BLaER1 treated with 17β-estradiol and CSF1 and Interleukin-3, amounts not matched to agents 10 nM and 100 nM (cell line): Measurements from ENCODE around the gene GRAMD2B.

Source experiments
- H3K27ac ChIP-seq, 11 experiments: shearing (Covaris generic); formaldehyde crosslinking; 2 replicates each; pipeline ENCODE4 v1.8.1; 2022
- H3K27me3 ChIP-seq, 11 experiments: shearing (Covaris generic); formaldehyde crosslinking; 2 replicates each; pipeline ENCODE4 v1.8.1; 2022
- H3K36me3 ChIP-seq, 11 experiments: shearing (Covaris generic); formaldehyde crosslinking; 2 replicates each; pipeline ENCODE4 v1.8.1; 2022
- H3K4me1 ChIP-seq, 10 experiments: shearing (Covaris generic); formaldehyde crosslinking; 2 replicates each; pipeline ENCODE4 v1.8.1; 2022
- H3K4me2 ChIP-seq, 11 experiments: shearing (Covaris generic); formaldehyde crosslinking; 2 replicates each; pipeline ENCODE4 v1.8.1; 2022
- H3K4me3 ChIP-seq, 10 experiments: shearing (Covaris generic); formaldehyde crosslinking; 2 replicates each; pipeline ENCODE4 v1.8.1; 2022
- H3K9ac ChIP-seq, 11 experiments: shearing (Covaris generic); formaldehyde crosslinking; 2 replicates each; pipeline ENCODE4 v1.8.1; 2022
- H3K9me3 ChIP-seq, 11 experiments: shearing (Covaris generic); formaldehyde crosslinking; replicated peaks in 1 of 11; 2 replicates each; pipeline ENCODE4 v1.8.1; 2022
- H4K20me1 ChIP-seq, 11 experiments: shearing (Covaris generic); formaldehyde crosslinking; 2 replicates each; pipeline ENCODE4 v1.8.1; 2022
- Cebpa-rat ChIP-seq, 11 experiments: shearing (Covaris generic); IDR thresholded peaks; 2 replicates each; pipeline ENCODE4 v1.8.1; 2022

The GRAMD2B gene

GRCh38 chr5:126525630-126526245 is 102.5 kb downstream of the GRAMD2B start:
- Histone ChIP-seq H3K9ac (no peak overlapping the region), H3K4me2 (peak overlapping the region in 4 of 11 experiments; percentile 17 to 58 (median 36); a peak in 6 of 22 replicates)
- TF ChIP-seq Cebpa-rat (IDR thresholded peaks at IDR 0.05), result no peak

DNA sequence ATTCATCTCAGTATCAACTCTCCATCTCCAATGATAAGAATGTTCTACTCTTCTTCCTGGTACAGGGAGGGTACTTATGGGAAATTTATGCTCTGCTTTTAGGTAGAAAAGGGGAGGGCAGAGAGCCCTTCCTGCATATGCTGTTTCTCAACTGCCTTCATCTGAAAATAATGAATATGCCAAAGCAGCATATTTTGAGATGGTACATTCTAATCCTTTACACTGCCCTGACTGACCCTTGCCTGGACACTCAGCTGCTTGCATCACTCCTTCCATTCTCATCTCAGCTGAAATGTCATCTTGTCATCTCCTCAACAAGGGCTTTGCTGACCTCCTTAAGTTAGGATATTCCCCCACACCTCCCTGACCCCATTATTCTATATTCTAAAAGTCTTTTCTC is 103.3 kb downstream of the GRAMD2B start:
- Histone ChIP-seq H3K4me3 (no peak overlapping the region), H3K4me1 (peaks cover 12 to 21% (median 14%) of the 10 kb centered on the region in 10 experiments; a peak in 18 of 20 replicates), H3K27me3 (no peaks in the 10 kb centered on the region), H3K36me3 (no peaks in the 10 kb centered on the region), H3K9ac (no peak overlapping the region), H3K9me3 (peaks cover 6 to 14% (median 10%) of the 10 kb centered on the region in 11 experiments; a peak in 20 of 22 replicates), H3K4me2 (no peak overlapping the region), H4K20me1 (no peaks in the 10 kb centered on the region), H3K27ac (no peak overlapping the region)
- TF ChIP-seq Cebpa-rat (IDR thresholded peaks at IDR 0.05), result no peak

More at GRCh38 chr5:126525630-126526245, 102.5 kb downstream of the GRAMD2B start:
- Histone ChIP-seq H3K27me3 (no peaks in the 10 kb centered on the region), H3K36me3 (no peaks in the 10 kb centered on the region), H3K4me3 (no peak overlapping the region; a peak in 1 of 20 replicates), H3K27ac (no peak overlapping the region), H4K20me1 (no peaks in the 10 kb centered on the region), H3K4me1 (peaks cover 12 to 19% (median 14%) of the 10 kb centered on the region in 10 experiments; a peak in 18 of 20 replicates), H3K9me3 (peaks cover 6 to 14% (median 10%) of the 10 kb centered on the region in 11 experiments; a peak in 20 of 22 replicates)

DNA sequence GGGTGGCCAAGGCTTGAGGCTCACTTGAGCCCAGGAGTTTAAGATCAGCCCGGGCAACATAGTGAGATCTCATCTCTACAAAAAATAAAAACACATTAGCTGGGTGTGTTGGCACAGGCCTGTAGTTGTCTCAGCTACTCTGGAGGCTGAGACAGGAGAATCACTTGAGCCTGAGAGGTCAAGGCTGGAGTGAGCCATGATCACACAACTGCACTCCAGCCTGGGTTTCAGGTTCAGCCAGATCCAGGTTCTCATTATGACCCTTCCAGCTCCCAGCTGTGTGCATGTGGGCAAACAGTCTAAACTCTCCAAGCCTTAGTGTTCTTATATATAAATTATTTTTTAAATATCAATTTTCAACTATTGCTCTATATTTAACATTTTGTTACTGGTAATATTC is 103.9 kb downstream of the GRAMD2B start:
- Histone ChIP-seq H3K9me3 (peaks cover 6 to 14% (median 10%) of the 10 kb centered on the region in 11 experiments; a peak in 20 of 22 replicates), H3K4me1 (peaks cover 12 to 28% (median 18%) of the 10 kb centered on the region in 10 experiments; a peak in 19 of 20 replicates), H3K9ac (no peak overlapping the region), H3K27me3 (no peaks in the 10 kb centered on the region), H4K20me1 (no peaks in the 10 kb centered on the region), H3K36me3 (no peaks in the 10 kb centered on the region), H3K4me3 (no peak overlapping the region), H3K4me2 (no peak overlapping the region), H3K27ac (no peak overlapping the region)
- no peak for TF ChIP-seq Cebpa-rat (IDR thresholded peaks at IDR 0.05)

GRCh38 chr5:126527892-126528291 is 104.7 kb downstream of the GRAMD2B start:
- TF ChIP-seq Cebpa-rat (IDR thresholded peaks at IDR 0.05), result no peak
- H3K27ac ChIP-seq, result no peak overlapping the region
- no peak overlapping the region for H3K4me3 ChIP-seq
- H3K4me2 ChIP-seq, result no peak overlapping the region
- H4K20me1 ChIP-seq, result no peaks in the 10 kb centered on the region
- H3K9me3 ChIP-seq, result peaks cover 6 to 14% (median 10%) of the 10 kb centered on the region in 11 experiments; a peak in 20 of 22 replicates
- H3K27me3 ChIP-seq, result no peaks in the 10 kb centered on the region
- peaks cover 12 to 29% (median 18%) of the 10 kb centered on the region in 10 experiments; a peak in 19 of 20 replicates for H3K4me1 ChIP-seq
- no peak overlapping the region for H3K9ac ChIP-seq
- no peaks in the 10 kb centered on the region for H3K36me3 ChIP-seq

DNA sequence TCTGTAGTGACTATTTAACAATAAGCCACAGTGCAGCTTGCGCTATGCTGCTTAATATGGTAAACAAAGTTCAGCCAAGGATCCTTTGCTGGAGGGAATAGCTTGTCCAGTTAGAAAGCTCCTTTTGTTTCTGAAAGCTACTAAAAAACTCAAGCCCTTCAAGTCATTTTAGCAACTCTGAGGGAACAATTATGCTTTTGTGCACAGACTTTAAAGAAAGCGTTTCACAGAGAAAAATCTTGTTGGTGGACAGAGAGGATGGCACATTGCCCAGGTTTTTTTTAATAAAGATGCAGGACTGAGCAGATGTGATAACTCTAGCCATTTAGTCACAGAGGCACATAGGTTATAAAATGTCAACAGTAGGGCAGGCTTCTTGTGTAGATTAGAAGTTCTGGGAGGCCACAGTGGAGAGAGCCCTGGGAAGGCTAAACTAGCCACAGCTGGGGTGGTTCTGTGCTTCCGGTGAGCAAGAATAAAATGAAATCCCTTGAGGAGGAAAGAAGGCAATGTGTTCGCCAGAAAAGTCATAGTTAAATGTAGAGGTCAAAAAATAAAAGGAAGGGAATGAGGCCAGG is 108.4 kb downstream of the GRAMD2B start:
- H3K9me3 ChIP-seq, result peaks cover 4 to 12% (median 6%) of the 10 kb centered on the region in 11 experiments; a peak in 16 of 22 replicates
- peaks cover 0 to 11% (median 3%) of the 10 kb centered on the region in 10 experiments; a peak in 11 of 20 replicates for H3K4me1 ChIP-seq
- H3K4me2 ChIP-seq, result peak overlapping the region in 5 of 11 experiments; percentile 8 to 46 (median 26); a peak in 11 of 22 replicates
- no peaks in the 10 kb centered on the region for H3K27me3 ChIP-seq
- H4K20me1 ChIP-seq, result no peaks in the 10 kb centered on the region
- H3K27ac ChIP-seq, result no peak overlapping the region
- H3K9ac ChIP-seq, result no peak overlapping the region
- TF ChIP-seq Cebpa-rat (IDR thresholded peaks at IDR 0.05), result no peak
- H3K36me3 ChIP-seq, result no peaks in the 10 kb centered on the region
- H3K4me3 ChIP-seq, result no peak overlapping the region

DNA sequence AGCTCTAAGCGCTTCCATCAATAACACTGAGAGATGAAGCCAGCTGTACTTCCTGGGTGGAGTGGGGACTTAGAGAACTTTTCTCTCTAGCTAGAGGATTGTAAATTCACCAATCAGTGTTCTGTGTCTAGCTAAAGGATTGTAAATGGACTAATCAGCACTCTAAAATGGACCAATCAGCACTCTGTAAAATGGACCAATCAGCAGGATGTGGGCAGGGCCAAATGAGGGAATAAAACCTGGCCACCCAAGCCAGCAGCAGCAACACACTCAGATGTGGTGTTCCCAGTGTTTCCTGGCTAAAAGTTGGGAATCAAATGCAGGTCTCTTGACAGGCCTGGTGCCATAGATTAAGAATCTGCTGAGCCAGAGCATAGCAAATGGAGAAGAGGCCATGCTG is 111.3 kb downstream of the GRAMD2B start:
- Histone ChIP-seq H3K27me3 (no peaks in the 10 kb centered on the region), H3K4me3 (no peak overlapping the region), H3K27ac (no peak overlapping the region), H4K20me1 (no peaks in the 10 kb centered on the region), H3K9me3 (0 out of 22 replicates have a peak, but pooled peaks cover 0 to 6% (median 0%) of the 10 kb centered on the region in 11 experiments), H3K4me2 (no peak overlapping the region), H3K4me1 (peaks cover 0 to 11% (median 3%) of the 10 kb centered on the region in 10 experiments; a peak in 11 of 20 replicates), H3K36me3 (no peaks in the 10 kb centered on the region), H3K9ac (no peak overlapping the region)
- TF ChIP-seq Cebpa-rat (IDR thresholded peaks at IDR 0.05), result no peak

DNA sequence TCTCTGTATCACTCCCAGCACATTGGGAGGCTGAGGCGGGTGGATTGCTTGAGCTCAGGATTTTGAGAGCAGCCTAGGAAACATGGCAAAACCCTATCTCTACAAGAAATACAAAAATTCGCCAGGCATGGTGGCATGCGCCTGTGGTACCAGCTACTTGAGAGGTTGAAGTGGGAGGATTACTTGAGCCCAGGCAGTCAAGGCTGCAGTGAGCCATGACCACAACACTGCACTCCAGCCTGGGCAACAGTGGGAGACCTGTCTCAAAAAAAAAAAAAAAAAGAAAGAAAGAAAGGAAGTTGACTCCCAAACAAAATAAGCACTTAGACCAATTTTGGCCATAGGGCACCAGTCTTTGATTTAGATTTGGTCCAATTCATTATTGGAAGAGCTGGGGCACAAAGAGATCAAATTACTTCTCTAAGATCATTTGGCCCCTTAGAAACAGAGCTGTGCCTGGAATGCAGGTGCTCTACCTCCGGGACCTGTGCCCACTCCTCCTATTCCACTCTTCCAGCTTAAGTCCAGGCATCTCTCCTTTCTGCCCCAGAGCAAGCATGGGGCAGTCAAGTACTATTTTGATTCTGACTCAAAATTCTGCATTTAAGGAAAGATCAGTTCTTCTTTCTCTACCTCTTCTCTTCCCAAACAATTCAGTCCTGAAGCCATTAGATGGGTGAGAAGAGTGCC is 112.8 kb downstream of the GRAMD2B start:
- Histone ChIP-seq H3K27ac (no peak overlapping the region), H3K4me2 (no peak overlapping the region), H3K4me3 (no peak overlapping the region), H3K4me1 (peaks cover 0 to 11% (median 3%) of the 10 kb centered on the region in 10 experiments; a peak in 11 of 20 replicates), H3K36me3 (no peaks in the 10 kb centered on the region), H3K9ac (no peak overlapping the region), H3K27me3 (no peaks in the 10 kb centered on the region), H4K20me1 (no peaks in the 10 kb centered on the region), H3K9me3 (0 out of 22 replicates have a peak, but pooled peaks cover 0 to 6% (median 0%) of the 10 kb centered on the region in 11 experiments)
- no peak for TF ChIP-seq Cebpa-rat (IDR thresholded peaks at IDR 0.05)

DNA sequence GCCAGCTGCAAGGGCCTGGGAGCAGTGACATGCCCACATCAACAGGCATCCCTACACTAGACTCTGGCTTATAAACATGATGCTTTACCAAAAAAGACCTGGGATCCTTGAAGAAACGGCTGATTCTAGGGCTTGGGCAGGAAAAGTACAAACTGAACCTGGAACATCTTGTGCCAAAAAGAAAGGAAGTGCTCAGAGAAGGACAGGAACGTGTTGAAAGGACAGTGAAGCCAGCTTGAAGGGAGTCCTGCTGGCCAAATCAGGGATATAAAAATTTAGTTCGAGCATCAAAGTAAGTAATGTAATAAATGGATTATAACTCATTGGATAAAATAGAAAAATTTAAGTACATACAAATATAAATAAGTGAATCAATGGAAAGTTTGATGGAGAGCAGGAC is 113.7 kb downstream of the GRAMD2B start:
- no peak overlapping the region for H3K27ac ChIP-seq
- no peak overlapping the region for H3K4me3 ChIP-seq

GRCh38 chr5:126538579-126538978 is 115.4 kb downstream of the GRAMD2B start:
- Histone ChIP-seq H3K36me3 (no peaks in the 10 kb centered on the region), H4K20me1 (no peaks in the 10 kb centered on the region), H3K4me2 (no peak overlapping the region), H3K4me1 (0 out of 20 replicates have a peak, but pooled peaks cover 0 to 6% (median 0%) of the 10 kb centered on the region in 10 experiments), H3K9ac (no peak overlapping the region), H3K27me3 (no peaks in the 10 kb centered on the region), H3K4me3 (no peak overlapping the region), H3K9me3 (0 out of 22 replicates have a peak, but pooled peaks cover 0 to 6% (median 0%) of the 10 kb centered on the region in 11 experiments), H3K27ac (peak overlapping the region in 1 of 11 experiments; percentile 58; a peak in 1 of 22 replicates)
- TF ChIP-seq Cebpa-rat (IDR thresholded peaks at IDR 0.05), result no peak

More for the DNA sequence above, 113.7 kb downstream of the GRAMD2B start:
- 0 out of 22 replicates have a peak, but pooled peaks cover 0 to 6% (median 0%) of the 10 kb centered on the region in 11 experiments for H3K9me3 ChIP-seq
- H3K4me2 ChIP-seq, result no peak overlapping the region
- no peaks in the 10 kb centered on the region for H3K27me3 ChIP-seq
- no peaks in the 10 kb centered on the region for H3K36me3 ChIP-seq
- TF ChIP-seq Cebpa-rat (IDR thresholded peaks at IDR 0.05), result no peak
- peaks cover 0 to 4% (median 1%) of the 10 kb centered on the region in 10 experiments; a peak in 11 of 20 replicates for H3K4me1 ChIP-seq
- no peaks in the 10 kb centered on the region for H4K20me1 ChIP-seq
- no peak overlapping the region for H3K9ac ChIP-seq
